GM21717 (cell line): ENCODE results near the gene PPP2R5A.
"Not testable (repeated sequence)": the region's sequence is repeated elsewhere in the genome, so short reads cannot be mapped to it uniquely, and the experiment has no call there.

Experiments
- ATAC-seq: cut with Tn5 transposase; IDR thresholded peaks from one replicate; pipeline ENCODE4 v1.9.1; 2021; ENCODE audit warnings: mild to moderate bottlenecking, moderate library complexity; ENCODE audit not compliant: unreplicated experiment

The PPP2R5A gene

GRCh38 chr1:212294983-212295382 is 9.8 kb downstream of the PPP2R5A start:
- no peak for ATAC-seq

- ATAC-seq: no peak
Observed at GRCh38 chr1:212295579-212295978, 10.4 kb downstream of the PPP2R5A start.

- ATAC-seq: no peak
Observed at GRCh38 chr1:212297338-212297737, 12.1 kb downstream of the PPP2R5A start.

- ATAC-seq: no peak
Observed at GRCh38 chr1:212301580-212301979, 16.4 kb downstream of the PPP2R5A start.

- ATAC-seq: no peak
Observed at GRCh38 chr1:212302745-212303383, 17.7 kb downstream of the PPP2R5A start.

- ATAC-seq: no peak
Observed at GRCh38 chr1:212305342-212305741, 20.1 kb downstream of the PPP2R5A start.

- not testable (repeated sequence) for ATAC-seq
Observed at GRCh38 chr1:212305984-212306452, 20.8 kb downstream of the PPP2R5A start.

GRCh38 chr1:212309967-212310366 is 24.8 kb downstream of the PPP2R5A start:
- ATAC-seq: no peak

GRCh38 chr1:212310383-212310782 is 25.2 kb downstream of the PPP2R5A start:
- no peak for ATAC-seq

GRCh38 chr1:212311836-212312497 is 26.8 kb downstream of the PPP2R5A start:
- no peak for ATAC-seq

GRCh38 chr1:212313616-212314015 is 28.4 kb downstream of the PPP2R5A start:
- ATAC-seq: no peak

GRCh38 chr1:212315184-212315583 is 30.0 kb downstream of the PPP2R5A start:
- no peak for ATAC-seq

- ATAC-seq: no peak
Observed at GRCh38 chr1:212315907-212316306, 30.7 kb downstream of the PPP2R5A start.

GRCh38 chr1:212317916-212318315 is 32.7 kb downstream of the PPP2R5A start:
- no peak for ATAC-seq

- not testable (repeated sequence) for ATAC-seq
Observed at GRCh38 chr1:212321031-212321430, 35.8 kb downstream of the PPP2R5A start.

- ATAC-seq: no peak
Observed at GRCh38 chr1:212323066-212323465, 37.9 kb downstream of the PPP2R5A start.

GRCh38 chr1:212326541-212326940 is 41.3 kb downstream of the PPP2R5A start:
- ATAC-seq: no peak

- no peak for ATAC-seq
Observed at GRCh38 chr1:212328248-212328647, 43.0 kb downstream of the PPP2R5A start.

- no peak for ATAC-seq
Observed at GRCh38 chr1:212329105-212329504, 43.9 kb downstream of the PPP2R5A start.

GRCh38 chr1:212341090-212341489 is 55.9 kb downstream of the PPP2R5A start:
- no peak for ATAC-seq

GRCh38 chr1:212344905-212345304 is 59.7 kb downstream of the PPP2R5A start:
- ATAC-seq: no peak

GRCh38 chr1:212346601-212347000 is 61.4 kb downstream of the PPP2R5A start:
- no peak for ATAC-seq
